H4 (cell line): ENCODE measurements around the gene MRPL23. TPM values are rescaled to one million over a fixed set of nuclear protein-coding genes. Genes with fewer than 3 reads are reported as not detected.
A peak's percentile ranks its signal among the peaks of the same experiment; 100 is the strongest.
"Not testable (repeated sequence)": the region's sequence is repeated elsewhere in the genome, so short reads cannot be mapped to it uniquely, and the experiment has no call there.

ENCODE experiments used
- DNase-seq: peaks from one replicate; pipeline ENCODE4 v3.0.0-alpha.2; 2015; ENCODE audit warnings: low spot score
- total RNA-seq: library from RNA; depleted of rRNA; stranded (reverse); fragments of >200 nt; shearing (Covaris generic); gene quantifications from 2 replicates; pipeline ENCODE4 v1.2.3, GENCODE V29; 2014

Gene MRPL23
- total RNA-seq, 1 experiment from 2014 or later = 271 TPM

DNA sequence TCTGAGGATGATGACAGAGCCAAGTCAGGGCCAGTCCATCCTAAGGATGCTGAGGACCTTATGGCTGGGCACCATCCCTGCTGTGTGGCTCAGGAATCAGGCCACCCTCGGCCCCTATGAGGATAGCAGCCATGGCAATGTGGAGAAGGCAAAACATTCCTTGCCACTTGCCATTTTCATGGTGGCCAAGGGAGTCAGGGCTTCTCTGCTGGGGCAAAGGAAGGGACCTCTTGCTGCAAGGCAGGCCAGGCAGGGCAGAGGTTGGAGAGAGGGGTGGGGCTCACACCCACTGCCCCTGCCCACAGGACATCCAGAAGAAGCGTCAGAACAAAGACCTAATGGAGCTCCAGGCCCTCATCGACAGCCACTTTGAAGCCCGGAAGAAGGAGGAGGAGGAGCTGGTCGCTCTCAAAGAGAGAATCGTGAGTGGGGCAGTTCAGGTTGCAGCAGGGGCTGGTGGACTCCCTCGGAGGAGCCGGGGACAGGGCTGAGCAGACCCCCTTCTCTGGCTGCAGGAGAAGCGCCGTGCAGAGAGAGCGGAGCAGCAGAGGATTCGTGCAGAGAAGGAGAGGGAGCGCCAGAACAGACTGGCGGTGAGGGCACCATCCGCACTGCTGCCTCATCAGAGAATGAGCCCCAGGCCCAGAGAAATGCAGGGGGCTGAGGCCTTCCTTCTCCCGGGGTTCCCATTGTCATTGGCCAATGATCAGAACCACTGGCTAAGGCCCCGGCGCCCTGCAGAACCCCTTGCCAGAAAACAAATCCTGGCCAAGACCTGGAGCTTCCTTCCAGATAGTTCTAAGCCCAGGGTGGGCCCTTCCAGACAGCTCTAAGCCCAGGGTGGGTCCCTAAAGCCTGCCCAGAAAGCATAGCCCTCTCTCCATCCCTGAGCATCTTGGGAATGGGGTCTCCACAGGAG is 13.5 kb upstream of the MRPL23 start:
- DNase-seq = no peak

DNA sequence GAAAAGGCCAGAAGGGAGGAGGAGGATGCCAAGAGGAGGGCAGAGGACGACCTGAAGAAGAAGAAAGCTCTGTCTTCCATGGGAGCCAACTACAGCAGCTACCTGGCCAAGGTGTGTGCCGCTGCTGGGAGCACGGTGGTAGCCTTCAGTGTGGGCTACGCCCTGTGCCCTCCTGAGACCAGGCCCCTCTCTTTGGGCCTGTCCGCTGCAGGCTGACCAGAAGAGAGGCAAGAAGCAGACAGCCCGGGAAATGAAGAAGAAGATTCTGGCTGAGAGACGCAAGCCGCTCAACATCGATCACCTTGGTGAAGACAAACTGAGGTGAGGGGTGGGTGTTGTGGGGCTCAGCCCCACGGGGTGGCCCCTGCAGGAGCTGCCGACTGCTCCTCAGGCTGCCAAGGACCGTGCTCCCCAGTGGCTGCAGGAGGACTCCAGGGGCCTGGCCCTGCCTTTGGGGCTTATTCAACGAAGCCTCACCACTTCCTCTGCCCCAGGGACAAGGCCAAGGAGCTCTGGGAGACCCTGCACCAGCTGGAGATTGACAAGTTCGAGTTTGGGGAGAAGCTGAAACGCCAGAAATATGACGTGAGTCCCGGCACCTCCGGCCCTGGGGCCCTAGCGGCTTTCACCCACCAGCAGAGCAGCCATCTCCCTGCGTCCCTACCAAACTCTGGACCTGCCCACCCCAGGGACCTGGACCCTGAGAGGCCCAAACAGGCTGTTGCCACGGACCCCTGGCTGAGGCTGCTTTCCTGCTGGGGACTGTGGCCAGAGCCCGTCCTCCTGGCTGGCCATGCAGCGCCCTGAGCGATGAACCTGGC is 12.6 kb upstream of the MRPL23 start:
- no peak for DNase-seq

DNA sequence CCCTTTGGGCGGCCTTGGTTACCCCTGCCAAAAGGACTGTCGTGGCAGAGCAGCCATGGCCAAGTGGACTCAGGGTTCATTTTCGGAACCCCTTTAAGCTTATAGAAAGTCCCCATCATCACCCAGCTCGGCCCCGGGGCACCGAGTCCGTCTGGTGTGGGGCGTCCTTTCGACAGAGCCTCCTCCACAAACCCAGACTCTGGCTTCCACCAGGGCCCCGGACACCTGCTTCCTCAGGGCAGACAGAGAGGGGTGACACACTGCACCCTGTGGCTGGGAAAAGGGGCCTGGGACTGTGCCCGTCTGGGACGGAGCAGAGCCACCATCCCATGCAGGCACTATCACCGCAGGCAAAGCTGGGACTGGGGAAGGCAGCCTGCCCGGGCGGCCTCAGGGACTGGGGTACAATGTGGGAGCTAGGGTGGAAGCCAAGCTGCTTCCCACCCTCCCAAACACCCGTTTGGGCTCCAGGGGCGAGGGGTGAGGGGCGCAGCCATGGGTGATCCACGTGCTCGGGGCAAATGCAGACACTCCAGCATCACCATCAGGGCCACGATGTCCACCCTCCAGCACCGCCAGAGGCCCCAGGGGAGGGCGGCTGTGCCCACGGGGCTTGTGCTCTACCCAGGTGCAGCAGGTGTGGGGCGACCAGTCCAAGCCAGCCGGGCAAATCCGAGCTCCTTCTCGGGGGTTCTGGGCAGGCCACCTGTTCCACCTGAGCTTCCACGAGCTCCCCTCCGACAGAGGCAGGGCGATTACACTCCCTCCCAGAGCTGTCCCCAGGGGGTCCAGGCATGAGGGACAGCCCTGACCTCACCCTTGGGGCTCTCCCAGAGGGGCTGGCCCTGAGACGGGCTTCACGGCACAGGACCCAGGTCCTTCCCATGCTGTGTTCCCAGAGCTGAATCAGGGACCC is 11.7 kb upstream of the MRPL23 start:
- DNase-seq = no peak

DNA sequence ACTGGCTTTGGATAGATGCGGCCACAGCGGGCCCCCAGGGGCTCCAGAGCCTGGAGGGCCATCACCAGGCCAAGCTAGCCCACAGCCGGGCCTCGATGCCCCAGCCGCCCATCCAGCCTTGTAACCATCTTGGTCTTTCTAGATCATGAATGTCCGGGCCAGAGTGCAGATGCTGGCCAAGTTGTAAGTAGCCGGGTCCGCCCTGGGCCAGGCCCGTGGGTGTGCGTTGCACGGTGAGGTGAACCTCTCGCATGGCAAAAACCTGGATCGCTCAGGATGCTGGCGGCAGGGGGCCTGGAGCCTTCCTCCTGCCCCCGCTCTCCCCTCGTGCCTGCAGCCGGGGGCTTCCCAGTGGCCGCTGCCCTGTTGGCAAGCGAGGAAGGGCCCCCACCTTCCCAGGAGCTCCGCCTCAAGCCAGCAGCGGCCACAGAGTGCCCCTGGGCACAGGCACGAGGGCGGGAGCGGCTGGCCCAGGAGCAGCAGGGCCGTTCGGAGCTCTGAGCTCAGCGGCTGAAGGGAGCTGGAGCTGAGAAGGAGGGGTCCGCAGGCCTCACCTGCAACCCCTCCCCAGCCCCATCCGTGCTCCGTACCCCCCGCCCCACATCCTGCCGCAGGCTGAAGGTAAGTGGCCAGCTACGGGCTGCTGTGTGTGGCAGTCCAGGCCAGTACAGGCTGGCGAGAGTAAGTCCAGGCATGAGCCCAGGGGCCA is 10.9 kb upstream of the MRPL23 start:
- DNase-seq = no peak

DNA sequence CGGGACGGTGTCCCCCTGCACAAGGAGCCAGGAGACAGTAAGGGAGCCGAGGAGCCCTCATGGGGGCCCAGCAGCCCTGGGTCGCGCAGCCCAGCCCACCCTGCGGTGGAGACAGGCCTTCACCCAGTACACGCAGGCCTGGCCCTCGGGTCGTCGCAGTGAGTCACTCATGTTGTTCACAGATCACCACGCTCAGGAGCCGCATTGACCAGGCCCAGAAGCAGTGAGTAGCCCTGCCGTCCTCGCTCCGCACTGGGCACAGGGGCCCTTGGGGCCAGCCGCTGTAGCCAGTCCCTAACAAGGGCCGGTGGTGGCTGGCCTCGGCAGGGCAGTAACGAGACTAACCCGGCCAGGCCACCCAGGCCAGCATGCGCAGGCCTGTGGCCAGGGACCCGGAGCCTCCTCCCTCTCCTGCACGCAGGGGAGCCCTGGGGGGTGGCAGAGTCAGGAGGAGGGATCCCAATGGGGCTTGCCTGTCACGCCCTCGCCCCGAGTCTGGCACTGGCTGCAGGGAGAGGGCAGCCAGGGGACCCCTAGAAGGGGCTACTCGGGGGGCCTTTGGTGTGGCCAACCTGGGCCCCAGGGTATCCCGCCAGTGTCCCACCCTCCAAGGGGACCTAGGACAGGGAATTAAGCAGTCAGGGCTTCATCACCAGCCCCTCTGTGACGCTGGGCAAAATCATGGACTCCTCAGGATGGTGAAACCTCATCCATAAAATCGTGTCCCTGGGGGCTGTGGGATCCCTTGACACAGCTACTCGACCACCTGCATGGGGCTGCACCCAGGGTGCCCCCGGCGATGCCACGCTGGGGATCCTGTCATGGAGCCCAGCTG is 10.1 kb upstream of the MRPL23 start:
- no peak for DNase-seq

DNA sequence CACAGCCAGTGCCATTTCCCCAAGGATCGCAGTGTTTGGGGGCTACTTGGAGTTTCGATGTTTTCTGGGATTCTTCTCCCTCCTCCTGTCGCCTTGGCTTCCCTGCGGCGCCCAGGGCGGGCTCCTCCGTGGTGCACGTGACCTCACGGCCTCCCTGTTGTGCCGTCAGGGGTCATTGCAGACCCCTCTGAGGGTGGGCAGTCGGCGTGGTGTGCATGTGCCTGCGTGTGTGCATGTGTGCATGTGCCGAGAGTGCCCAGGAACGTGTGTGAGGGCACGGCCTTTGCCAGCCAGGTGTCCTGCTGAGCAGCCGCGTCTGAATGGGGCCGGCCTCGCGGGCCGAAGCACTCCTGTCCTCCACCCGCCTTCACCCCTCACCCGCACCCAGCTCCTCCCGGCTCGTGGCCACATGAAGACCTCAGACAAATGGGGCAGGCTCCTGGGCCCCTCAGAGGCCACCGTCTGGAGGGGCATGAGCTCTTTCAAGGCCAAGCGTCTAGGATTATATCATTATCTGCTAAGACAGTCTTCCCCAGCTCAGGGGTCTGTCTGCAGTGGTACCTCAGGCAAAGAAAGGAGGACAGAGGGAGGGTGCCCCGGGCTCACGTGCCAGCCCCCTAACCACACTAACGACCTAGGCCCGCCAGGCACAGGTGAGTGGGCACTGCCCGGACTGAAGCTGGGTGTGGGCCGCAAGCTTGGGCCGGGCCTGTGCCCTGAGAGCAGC is 9.4 kb upstream of the MRPL23 start:
- no peak for DNase-seq

DNA sequence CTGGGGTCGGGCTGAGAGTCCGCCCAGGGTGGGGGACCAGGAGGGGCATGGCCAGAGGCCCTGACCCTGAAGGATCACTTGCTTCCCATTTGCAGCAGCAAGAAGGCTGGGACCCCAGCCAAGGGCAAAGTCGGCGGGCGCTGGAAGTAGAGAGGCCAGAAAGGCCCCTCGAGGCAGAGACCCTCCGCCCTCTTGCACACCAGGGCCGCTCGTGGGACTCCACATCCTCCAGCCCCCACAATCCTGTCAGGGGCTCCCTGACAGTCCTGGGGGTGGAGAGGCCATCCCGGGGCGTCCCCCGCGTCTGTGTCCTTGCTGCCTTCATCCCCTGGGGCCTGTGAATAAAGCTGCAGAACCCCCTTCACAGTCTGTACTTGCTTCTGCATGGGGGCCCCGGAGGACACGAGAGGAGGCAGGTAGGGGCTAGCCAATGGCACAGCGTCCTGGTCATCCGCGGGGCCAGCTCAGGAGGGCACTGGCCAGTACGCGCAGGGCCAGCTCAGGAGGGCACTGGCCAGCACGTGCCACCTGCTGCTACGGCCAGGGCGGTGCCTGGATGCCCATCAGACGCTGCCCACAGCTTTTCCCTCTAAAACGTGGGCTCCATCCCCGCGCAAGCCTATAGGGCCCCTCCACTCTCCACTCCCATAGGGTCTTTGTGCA is 8.7 kb upstream of the MRPL23 start:
- DNase-seq = no peak

DNA sequence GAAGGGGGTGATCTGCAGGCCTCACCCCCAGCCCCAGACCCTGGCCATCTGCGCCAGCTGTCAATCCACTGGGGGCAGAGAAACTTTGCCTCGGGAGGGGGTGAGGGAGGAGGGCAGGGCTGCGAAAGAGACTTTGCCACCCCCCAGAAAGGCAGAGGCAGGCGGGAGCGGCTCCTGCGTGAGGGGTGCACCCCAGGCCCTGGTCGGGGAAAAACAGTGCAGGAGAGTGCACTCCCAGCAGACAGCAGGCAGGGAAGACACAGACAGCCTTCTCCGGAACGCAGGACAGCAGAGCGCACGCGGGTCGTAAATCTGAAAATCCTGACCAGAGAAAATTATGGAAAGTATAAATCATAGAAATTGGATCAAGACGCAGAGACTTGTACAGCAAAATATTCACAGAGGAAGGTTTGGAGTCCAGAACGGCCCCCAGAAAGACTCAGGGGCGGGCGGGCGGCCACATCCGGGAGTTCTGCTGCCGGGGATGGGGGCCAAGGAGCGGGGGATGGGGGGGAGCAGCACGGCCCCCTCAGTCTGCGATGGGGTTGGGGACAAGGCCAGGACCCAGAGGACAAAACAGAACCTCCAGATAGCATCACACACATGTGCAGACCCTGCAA is 8.0 kb upstream of the MRPL23 start:
- DNase-seq = no peak

DNA sequence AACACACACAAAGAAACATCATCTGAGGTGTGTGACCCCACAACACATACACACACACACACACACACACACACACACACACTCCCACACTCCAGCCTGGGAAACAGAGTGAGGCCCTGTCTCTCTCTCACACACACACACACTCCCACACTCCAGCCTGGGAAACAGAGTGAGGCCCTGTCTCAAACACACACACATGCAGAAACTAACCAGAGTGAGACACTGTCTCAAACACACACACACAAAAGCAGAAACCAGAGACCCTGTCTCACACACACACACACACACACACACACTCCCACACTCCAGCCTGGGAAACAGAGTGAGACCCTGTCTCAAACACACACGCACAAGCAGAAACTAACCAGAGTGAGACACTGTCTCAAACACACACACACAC is 7.3 kb upstream of the MRPL23 start:
- DNase-seq = not testable (repeated sequence)

DNA sequence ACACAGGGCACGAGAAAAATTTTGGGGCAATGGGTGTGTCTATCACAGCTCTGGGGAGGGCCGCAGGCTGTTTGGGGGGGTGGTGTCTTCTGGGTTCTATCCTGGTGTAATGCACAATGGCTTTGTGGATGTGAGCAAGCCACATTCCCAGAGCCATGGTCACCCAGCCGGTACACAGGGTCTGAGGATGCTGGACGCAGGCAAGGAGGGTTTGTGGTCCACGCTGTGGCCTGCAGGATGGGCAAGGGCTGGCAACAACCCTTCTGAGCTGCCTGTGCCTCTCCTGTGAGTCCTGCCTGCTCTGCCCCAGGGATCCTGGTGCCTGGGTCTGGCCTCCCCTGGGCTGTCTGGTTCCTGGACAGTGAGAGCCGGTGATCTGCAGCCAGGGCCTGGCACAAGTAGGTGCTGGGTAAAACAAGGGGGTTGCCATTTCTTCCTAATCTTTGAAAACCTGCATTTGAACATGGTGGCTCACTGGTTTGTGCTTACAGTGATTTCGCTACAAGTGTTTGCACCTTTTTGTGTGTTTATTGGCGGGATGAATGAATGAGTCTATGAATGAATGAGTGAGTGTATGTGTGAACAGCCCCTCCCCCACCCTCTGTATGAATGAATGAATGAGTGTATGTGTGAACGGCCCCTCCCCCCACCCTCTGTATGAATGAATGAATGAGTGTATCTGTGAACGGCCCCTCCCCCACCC is 4.4 kb upstream of the MRPL23 start:
- no peak for DNase-seq

DNA sequence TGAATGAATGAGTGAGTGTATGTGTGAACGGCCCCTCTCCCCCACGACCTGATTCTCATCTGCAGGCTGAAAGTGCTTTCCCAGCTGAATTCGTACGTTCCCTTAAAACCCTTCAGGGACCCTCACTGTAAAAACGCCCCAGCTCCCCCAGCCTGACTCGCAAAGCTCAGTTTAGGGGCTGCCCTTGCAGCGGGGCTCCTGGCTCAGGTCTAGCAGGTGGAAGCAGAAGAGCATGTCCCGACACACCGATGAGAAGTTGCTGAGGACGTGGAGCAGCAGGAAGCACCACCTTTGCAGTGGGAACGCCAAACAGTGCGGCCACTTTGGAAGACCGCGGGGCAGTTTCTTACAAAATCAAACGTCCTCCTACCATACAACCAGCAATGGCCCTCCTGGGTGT is 3.6 kb upstream of the MRPL23 start:
- DNase-seq = no peak

DNA sequence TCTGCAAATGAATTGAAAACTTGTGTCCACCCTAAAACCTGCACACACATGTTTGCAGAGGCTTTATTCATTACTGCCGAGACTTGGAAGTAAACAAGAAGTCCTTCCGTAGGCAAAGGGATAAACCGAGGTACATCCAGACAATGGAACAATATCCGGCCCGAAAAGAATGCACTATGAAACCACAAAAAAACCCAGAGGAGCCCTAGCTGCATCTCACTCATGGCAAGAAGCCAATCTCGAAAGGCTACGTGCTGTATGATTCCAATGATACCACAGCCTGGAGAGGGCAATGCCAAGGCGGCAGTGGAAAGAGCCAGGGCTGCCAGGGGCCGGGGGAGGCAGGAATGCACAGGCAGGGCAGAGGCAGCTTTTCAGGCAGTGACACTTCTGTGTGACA is 3.2 kb upstream of the MRPL23 start:
- DNase-seq = peak; percentile 51

DNA sequence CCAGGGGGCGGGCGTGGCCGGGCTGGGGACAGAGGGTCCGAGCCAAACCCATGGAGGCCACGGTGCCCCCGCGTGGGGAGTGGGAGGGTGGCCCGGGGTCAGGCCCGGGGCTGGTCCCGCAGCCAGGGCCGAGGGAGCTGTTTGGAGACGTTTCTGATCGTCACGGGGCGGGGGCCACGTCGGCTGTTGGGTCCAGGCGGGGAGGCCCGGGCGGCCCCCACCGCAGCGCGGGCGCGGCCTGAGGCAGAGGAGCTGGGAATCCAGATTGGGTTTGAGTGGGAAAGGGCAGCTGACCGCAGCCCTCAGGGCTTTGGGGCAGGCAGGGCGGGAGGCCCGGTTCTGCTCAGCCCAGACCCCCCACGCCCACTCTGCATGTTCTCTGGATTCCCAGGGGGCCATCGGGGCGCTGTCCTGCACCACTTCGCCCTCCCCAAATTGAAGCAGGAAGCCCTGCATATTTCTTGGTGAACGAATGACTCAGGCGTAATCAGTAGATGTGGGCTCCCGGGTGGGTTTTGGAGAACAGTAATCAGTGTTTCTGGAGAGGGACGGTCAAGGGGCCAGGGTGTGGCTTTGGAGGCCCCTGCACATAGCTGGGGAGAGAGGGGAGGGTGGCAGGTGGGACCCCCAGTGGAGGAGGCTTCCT is 583 bp downstream of the MRPL23 start:
- no peak for DNase-seq

DNA sequence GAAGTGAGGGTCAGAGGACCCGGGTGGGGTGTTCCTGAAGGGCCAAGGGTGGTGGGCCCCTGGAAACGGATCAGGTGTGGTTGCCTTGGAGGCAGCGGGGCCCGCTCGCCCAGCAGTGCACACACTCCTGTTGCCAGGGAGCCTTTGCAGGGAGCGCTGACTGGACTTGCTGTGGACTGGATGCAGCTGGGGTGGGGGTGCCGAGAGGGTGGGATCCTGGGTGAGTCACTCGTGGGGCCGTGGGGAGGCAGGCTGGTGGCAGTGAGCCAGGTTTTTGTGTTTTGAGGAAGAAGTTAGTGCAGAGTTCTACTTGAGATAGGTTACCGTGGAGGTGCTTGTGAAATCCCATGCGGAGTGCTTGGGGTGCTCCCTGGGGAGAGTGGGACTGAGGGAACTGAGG is 1.3 kb downstream of the MRPL23 start:
- DNase-seq = no peak

DNA sequence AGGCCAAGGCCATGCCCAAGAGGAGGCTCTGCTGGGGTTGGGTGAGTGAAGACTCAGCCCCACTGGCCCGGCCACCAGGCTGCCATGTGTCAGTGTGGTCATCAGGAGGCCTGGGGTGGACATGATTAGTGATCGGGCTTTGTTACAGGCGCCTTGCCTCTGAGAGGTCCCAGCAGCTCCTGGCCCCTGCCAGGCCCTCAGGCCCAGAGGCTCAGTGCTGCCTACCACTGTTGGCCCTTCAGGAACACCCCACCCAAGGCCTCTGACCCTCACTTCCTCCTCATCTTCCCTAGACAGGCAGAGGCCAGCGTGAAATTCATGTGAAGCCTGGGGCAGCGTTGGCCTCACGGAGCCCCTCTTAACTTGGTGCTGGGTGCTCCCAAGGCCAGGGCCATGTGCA is 2.2 kb downstream of the MRPL23 start:
- DNase-seq = no peak

DNA sequence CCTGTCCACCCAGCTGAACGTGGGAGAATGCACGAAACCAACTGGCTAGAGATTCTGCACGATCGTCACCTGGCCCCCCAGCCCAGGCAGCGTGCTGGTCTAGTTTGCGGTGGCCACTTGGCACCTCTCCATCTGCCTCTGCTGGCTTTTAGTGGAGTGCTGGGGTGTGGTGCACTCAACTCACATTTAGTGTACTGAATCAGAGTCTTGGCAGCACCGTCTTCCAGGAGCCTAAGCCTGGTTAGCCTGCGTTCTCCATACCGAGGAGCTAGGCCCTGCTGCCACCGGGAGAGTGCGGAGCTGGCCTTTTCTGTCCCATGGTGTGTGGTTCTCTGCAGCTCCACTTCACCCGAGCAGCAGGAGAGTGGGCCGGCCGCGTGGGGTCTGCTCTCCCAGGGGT is 2.8 kb downstream of the MRPL23 start:
- no peak for DNase-seq

DNA sequence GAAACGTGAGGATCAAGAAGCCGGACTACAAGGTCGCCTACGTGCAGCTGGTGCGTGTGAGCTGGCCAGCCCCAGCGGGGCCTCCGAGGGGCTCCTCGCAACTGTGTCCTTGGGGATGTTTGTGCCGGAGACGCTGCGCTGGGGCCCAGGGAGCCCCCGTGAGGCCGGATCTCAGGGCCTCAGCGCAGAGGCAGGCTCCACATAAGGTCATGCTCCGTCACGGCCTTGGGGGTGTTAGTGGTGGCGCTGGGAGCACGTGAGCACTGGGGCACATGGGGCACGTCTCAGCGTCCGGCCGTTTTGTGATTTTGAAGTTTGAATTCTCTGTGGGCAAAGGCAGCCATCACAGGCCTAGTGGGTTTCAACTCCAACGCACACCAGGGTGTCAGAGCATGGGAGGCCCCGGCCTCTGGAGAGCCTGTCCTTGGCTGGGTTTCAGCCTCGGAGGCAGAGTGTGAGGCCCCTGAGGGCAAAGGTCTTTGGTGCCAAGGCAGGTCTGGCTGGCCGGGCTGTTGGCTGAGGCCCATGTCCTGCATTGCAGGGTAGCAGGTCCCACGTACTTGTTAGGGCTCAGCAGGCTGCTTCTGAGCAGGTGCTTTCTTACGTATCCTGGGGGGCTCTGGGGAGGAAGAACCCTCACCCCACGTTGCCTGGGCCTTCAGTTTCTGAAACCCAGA is 5.8 kb downstream of the MRPL23 start:
- DNase-seq = no peak
